Vagina (tissue), 2 donors: Measurements from ENCODE around the gene ELOVL5. TPM values are rescaled to one million over a fixed set of nuclear protein-coding genes. Genes with fewer than 3 reads are reported as not detected.

ENCODE experiments used
- DNase-seq, 2 donors: peaks; one replicate each; pipeline ENCODE4 v3.0.0-alpha.2; 2017; ENCODE audit errors: extremely low spot score in 2 of 2
- H3K27ac ChIP-seq: fragments of 200-600 bp; sonication (generic); one replicate; pipeline ENCODE4 v1.5.1; 2019
- H3K27me3 ChIP-seq: fragments of 200-600 bp; sonication (generic); one replicate; pipeline ENCODE4 v1.5.1; 2019
- H3K36me3 ChIP-seq, 2 donors: fragments of 200-600 bp; sonication (generic); one replicate each; pipeline ENCODE4 v1.5.1; 2017 to 2019
- H3K4me1 ChIP-seq: fragments of 200-600 bp; sonication (generic); one replicate; pipeline ENCODE4 v1.5.1; 2019
- H3K4me3 ChIP-seq, 2 donors: fragments of 200-600 bp; sonication (generic); 1 replicate in 1 of 2; 2 replicates in 1 of 2; pipeline ENCODE4 v1.5.1; 2016 to 2019
- H3K9me3 ChIP-seq: fragments of 200-600 bp; sonication (generic); one replicate; pipeline ENCODE4 v1.5.1; 2019
- POLR2A ChIP-seq, 2 donors: fragments of 450-650 bp; IDR thresholded peaks; one replicate each; pipeline ENCODE4 v1.6.1; 2017; ENCODE audit warnings: antibody characterized with exemption in 2 of 2, mild to moderate bottlenecking in 2 of 2, moderate library complexity in 2 of 2
- POLR2AphosphoS5 ChIP-seq, 2 donors: sonication (generic); formaldehyde crosslinking; IDR thresholded peaks; one replicate each; pipeline ENCODE4 v1.9.0; 2017; ENCODE audit warnings: antibody characterized with exemption in 2 of 2, mild to moderate bottlenecking in 2 of 2, low read depth in 1 of 2; ENCODE audit not compliant: insufficient read depth in 1 of 2
- intact Hi-C: fragments of 100-400 bp; cut with DNase I; formaldehyde crosslinking; loops from one replicate; pipeline ENCODE4 v1.15.1; 2023
- total RNA-seq: library from RNA; depleted of rRNA; stranded (reverse); fragments of >200 nt; gene quantifications from one replicate; pipeline ENCODE4 v1.2.3, GENCODE V29; 2016
- TF ChIP-seq, protein P1 (sequence below), 3 experiments: fragments of 450-650 bp in 2 of 3; fragments of 200-600 bp in 1 of 3; sonication (generic) in 1 of 3; IDR thresholded peaks; one replicate each; pipeline ENCODE4 v1.5.1; 2017 to 2019; ENCODE audit warnings: antibody characterized with exemption in 3 of 3, mild to moderate bottlenecking in 2 of 3, moderate library complexity in 2 of 3

Gene ELOVL5
- total RNA-seq, 1 donor from 2014 or later = 42.5 TPM

DNA sequence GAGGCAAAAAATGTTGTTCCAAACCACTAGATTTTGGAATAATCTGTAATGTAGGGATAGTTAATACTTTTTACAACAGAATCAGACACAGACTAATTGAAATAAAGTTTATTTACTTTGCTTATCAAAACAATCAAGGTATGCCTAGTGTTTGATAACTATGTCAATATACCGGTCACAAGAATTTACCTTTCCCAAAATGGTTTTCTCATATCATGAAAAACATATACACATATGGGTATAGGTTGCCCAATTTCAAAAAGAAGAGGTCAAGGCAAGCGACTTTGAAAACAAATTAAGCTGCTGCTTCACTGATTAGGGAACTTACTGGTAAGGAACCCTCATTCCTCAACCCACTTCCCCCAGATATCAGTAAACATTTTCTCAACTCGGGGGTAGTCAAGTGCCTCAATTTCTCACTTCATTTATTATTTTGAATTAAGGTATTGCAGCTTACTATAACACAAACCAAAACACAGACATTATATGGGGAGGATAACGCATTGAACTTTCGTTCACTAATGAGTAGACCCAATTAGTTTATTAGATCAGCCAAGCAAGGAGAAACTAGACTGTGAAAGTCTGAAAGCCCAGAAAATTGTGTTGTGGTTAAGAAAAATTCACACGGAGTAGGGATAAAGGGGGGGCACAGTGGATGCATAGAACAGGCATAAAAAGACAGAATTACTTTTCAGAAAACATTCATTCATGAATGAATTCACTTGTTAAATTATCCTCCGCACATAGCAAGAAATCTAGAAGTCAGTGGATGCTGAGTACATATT, 9.0 kb upstream of the ELOVL5 start:
- Histone ChIP-seq H3K36me3 (no peaks in the 10 kb centered on the region), H3K27ac (no peak overlapping the region)

DNA sequence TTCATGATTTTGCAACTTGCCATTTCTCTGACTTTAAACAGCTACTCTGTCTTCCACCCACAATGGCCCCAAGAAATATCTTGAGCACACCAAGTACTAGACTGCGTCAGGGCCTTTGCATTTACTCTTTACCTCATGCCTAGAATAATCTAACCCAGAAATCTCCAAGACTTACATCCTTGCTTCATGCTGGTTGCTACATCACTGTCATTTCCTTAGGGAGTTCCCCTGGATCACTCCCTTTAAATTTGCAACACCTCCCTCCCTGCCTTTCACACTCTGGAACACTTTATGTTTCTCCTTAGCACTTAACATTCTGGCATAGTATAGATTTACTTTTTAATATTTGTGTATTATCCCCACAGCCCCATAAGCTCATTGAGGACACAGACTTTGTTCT, 4.9 kb upstream of the ELOVL5 start:
- H3K27me3 ChIP-seq = no peaks in the 10 kb centered on the region
- no peak overlapping the region for H3K27ac ChIP-seq
- intact Hi-C loops = no loop called here
- TF ChIP-seq POLR2AphosphoS5 (IDR thresholded peaks at IDR 0.05; ENCODE audit: insufficient read depth in 1 of 2, low read depth in 1 of 2) (no peak), POLR2A (IDR thresholded peaks at IDR 0.05) (no peak)
- TF ChIP-seq, protein P1, sequence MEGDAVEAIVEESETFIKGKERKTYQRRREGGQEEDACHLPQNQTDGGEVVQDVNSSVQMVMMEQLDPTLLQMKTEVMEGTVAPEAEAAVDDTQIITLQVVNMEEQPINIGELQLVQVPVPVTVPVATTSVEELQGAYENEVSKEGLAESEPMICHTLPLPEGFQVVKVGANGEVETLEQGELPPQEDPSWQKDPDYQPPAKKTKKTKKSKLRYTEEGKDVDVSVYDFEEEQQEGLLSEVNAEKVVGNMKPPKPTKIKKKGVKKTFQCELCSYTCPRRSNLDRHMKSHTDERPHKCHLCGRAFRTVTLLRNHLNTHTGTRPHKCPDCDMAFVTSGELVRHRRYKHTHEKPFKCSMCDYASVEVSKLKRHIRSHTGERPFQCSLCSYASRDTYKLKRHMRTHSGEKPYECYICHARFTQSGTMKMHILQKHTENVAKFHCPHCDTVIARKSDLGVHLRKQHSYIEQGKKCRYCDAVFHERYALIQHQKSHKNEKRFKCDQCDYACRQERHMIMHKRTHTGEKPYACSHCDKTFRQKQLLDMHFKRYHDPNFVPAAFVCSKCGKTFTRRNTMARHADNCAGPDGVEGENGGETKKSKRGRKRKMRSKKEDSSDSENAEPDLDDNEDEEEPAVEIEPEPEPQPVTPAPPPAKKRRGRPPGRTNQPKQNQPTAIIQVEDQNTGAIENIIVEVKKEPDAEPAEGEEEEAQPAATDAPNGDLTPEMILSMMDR (IDR thresholded peaks at IDR 0.05) = no peak
- no peak for DNase-seq
- no peaks in the 10 kb centered on the region for H3K9me3 ChIP-seq
- H3K4me3 ChIP-seq = no peak overlapping the region
- no peaks in the 10 kb centered on the region for H3K36me3 ChIP-seq
- H3K4me1 ChIP-seq = peaks cover 8% of the 10 kb centered on the region

More for the DNA sequence above, 9.0 kb upstream of the ELOVL5 start:
- no peak overlapping the region for H3K4me3 ChIP-seq
- DNase-seq = no peak
- TF ChIP-seq, protein P1 (IDR thresholded peaks at IDR 0.05) = no peak
- no peak for TF ChIP-seq POLR2AphosphoS5 (IDR thresholded peaks at IDR 0.05; ENCODE audit: insufficient read depth in 1 of 2, low read depth in 1 of 2)
- no peak for TF ChIP-seq POLR2A (IDR thresholded peaks at IDR 0.05)
- H3K27me3 ChIP-seq = no peaks in the 10 kb centered on the region
- intact Hi-C loops = no loop called here
- no peaks in the 10 kb centered on the region for H3K9me3 ChIP-seq
- H3K4me1 ChIP-seq = peaks cover 10% of the 10 kb centered on the region

DNA sequence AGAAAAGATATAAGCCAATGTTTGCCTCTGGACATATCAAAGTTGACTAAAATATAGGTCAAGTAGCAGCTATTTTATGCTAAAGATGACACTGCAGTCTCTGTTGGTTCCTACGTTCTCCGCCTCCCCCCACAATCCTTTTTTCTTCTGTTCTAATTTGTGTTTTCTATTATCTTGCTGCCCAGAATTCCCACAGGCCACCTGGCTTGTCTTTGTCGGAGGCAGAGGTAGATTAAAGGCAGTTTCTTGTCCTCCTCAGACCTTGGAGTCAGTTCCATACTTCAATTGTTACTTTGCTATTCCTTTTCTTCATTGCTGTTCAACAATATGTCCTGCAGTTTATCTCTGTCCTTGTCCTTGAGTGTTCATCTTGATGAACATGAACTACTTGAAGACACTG, 3.6 kb upstream of the ELOVL5 start:
- Histone ChIP-seq H3K9me3 (no peaks in the 10 kb centered on the region), H3K36me3 (no peaks in the 10 kb centered on the region), H3K27ac (no peak overlapping the region), H3K4me3 (no peak overlapping the region), H3K4me1 (peaks cover 3% of the 10 kb centered on the region), H3K27me3 (no peaks in the 10 kb centered on the region)
- DNase-seq = no peak
- intact Hi-C loops = no loop called here
- no peak for TF ChIP-seq POLR2A (IDR thresholded peaks at IDR 0.05)
- no peak for TF ChIP-seq POLR2AphosphoS5 (IDR thresholded peaks at IDR 0.05; ENCODE audit: insufficient read depth in 1 of 2, low read depth in 1 of 2)
- TF ChIP-seq, protein P1 (IDR thresholded peaks at IDR 0.05) = no peak

GRCh38 chr6:53349209-53349693, 501 bp upstream of the ELOVL5 start:
- DNase-seq = no peak
- TF ChIP-seq, protein P1 (IDR thresholded peaks at IDR 0.05) = no peak
- TF ChIP-seq POLR2A (IDR thresholded peaks at IDR 0.05) = no peak
- TF ChIP-seq POLR2AphosphoS5 (IDR thresholded peaks at IDR 0.05; ENCODE audit: insufficient read depth in 1 of 2, low read depth in 1 of 2) = no peak
- Histone ChIP-seq H3K9me3 (no peaks in the 10 kb centered on the region), H3K27me3 (no peaks in the 10 kb centered on the region), H3K36me3 (no peaks in the 10 kb centered on the region), H3K27ac (peak overlapping the region; percentile 99), H3K4me1 (peaks cover 12% of the 10 kb centered on the region), H3K4me3 (peak overlapping the region; percentile 69 to 95)
- intact Hi-C loops = no loop called here

- H3K4me1 ChIP-seq = peaks cover 21% of the 10 kb centered on the region
- intact Hi-C loops = no loop called here
These were observed 804 bp downstream of the ELOVL5 start for GRCh38 chr6:53347921-53348370.

More at GRCh38 chr6:53347921-53348370, 804 bp downstream of the ELOVL5 start:
- H3K27ac ChIP-seq = peak overlapping the region; percentile 99
- no peaks in the 10 kb centered on the region for H3K27me3 ChIP-seq
- DNase-seq = no peak
- no peaks in the 10 kb centered on the region for H3K36me3 ChIP-seq
- TF ChIP-seq POLR2AphosphoS5 (IDR thresholded peaks at IDR 0.05; ENCODE audit: insufficient read depth in 1 of 2, low read depth in 1 of 2) = no peak
- TF ChIP-seq, protein P1 (IDR thresholded peaks at IDR 0.05) = no peak
- TF ChIP-seq POLR2A (IDR thresholded peaks at IDR 0.05) = no peak
- no peaks in the 10 kb centered on the region for H3K9me3 ChIP-seq
- peak overlapping the region; percentile 69 to 95 for H3K4me3 ChIP-seq
